WTC11 (cell line): ENCODE results near the gene CPNE5. TPM values are rescaled to one million over a fixed set of nuclear protein-coding genes. Genes with fewer than 3 reads are reported as not detected.

ENCODE experiments used
- ATAC-seq: fragments of 200-7000 bp; cut with Tn5 transposase; 2 replicates; pipeline ENCODE4 v1.10.0; 2021; ENCODE audit warnings: mild to moderate bottlenecking, moderate library complexity
- CTCF ChIA-PET: fragments of 300-600 bp; sonication (Branson Sonifier 250); formaldehyde crosslinking; loops from one replicate; lab custom pipeline; 2021; ENCODE audit warnings: antibody characterized with exemption; lab: Charles Lee
- POLR2A ChIA-PET: fragments of 350-600 bp; sonication (Branson Sonifier 250); formaldehyde crosslinking; loops from one replicate; lab custom pipeline; 2021; ENCODE audit warnings: antibody characterized with exemption; lab: Charles Lee
- DNase-seq: peaks from one replicate; pipeline ENCODE4 v3.0.0; 2021; ENCODE audit warnings: low spot score
- H3K27ac Mint-ChIP-seq: 2 replicates; pipeline ENCODE4 v1.8.0; 2021; ENCODE audit warnings: mixed read lengths
- H3K27me3 Mint-ChIP-seq: 2 replicates; pipeline ENCODE4 v1.8.0; 2021; ENCODE audit warnings: low read depth, mild to moderate bottlenecking, moderate library complexity, mixed read lengths
- H3K36me3 Mint-ChIP-seq: 2 replicates; pipeline ENCODE4 v1.8.0; 2021; ENCODE audit warnings: mixed read lengths
- H3K4me1 Mint-ChIP-seq: 2 replicates; pipeline ENCODE4 v1.8.0; 2022; ENCODE audit warnings: mixed read lengths
- H3K4me3 Mint-ChIP-seq: 2 replicates; pipeline ENCODE4 v1.8.0; 2021; ENCODE audit warnings: mild to moderate bottlenecking, moderate library complexity, mixed read lengths
- H3K9me3 Mint-ChIP-seq: 2 replicates; pipeline ENCODE4 v1.8.0; 2021; ENCODE audit warnings: mixed read lengths
- ATF1 ChIP-seq: sonication (generic); formaldehyde crosslinking; IDR thresholded peaks from 2 replicates; pipeline ENCODE4 v1.8.1; 2023; ENCODE audit warnings: mild to moderate bottlenecking, moderate library complexity, missing genetic modification reagents
- CBFB ChIP-seq: sonication (generic); formaldehyde crosslinking; IDR thresholded peaks from 2 replicates; pipeline ENCODE4 v1.8.1; 2022; ENCODE audit warnings: mild to moderate bottlenecking, low read depth, missing genetic modification reagents
- E2F5 ChIP-seq: sonication (generic); formaldehyde crosslinking; IDR thresholded peaks from 2 replicates; pipeline ENCODE4 v1.8.1; 2022; ENCODE audit warnings: mild to moderate bottlenecking, moderate library complexity, missing genetic modification reagents
- ESRRA ChIP-seq: sonication (generic); formaldehyde crosslinking; IDR thresholded peaks from 2 replicates; pipeline ENCODE4 v1.8.1; 2022; ENCODE audit warnings: mild to moderate bottlenecking, missing genetic modification reagents, borderline replicate concordance
- ETV6 ChIP-seq: sonication (generic); formaldehyde crosslinking; IDR thresholded peaks from 2 replicates; pipeline ENCODE4 v1.8.1; 2022; ENCODE audit warnings: mild to moderate bottlenecking, missing genetic modification reagents
- FOXP1 ChIP-seq: sonication (generic); formaldehyde crosslinking; IDR thresholded peaks from 2 replicates; pipeline ENCODE4 v1.8.0; 2022; ENCODE audit warnings: missing genetic modification reagents, mild to moderate bottlenecking, moderate library complexity, borderline replicate concordance
- GABPB1 ChIP-seq: sonication (generic); formaldehyde crosslinking; IDR thresholded peaks from 2 replicates; pipeline ENCODE4 v1.8.1; 2023; ENCODE audit warnings: mild to moderate bottlenecking, missing genetic modification reagents
- GRHL2 ChIP-seq: fragments of 250-450 bp; sonication (Bioruptor Pico); IDR thresholded peaks from 2 replicates; pipeline ENCODE4 v1.8.0; 2022; ENCODE audit warnings: mild to moderate bottlenecking, moderate library complexity; ENCODE audit not compliant: insufficient replicate concordance, severe bottlenecking
- IRF1 ChIP-seq: sonication (generic); formaldehyde crosslinking; IDR thresholded peaks from 2 replicates; pipeline ENCODE4 v1.8.0; 2023; ENCODE audit warnings: missing genetic modification reagents
- KAT7 ChIP-seq: sonication (generic); formaldehyde crosslinking; IDR thresholded peaks from 2 replicates; pipeline ENCODE4 v1.8.1; 2023; ENCODE audit warnings: missing genetic modification reagents, mild to moderate bottlenecking, borderline replicate concordance
- NFE2L1 ChIP-seq: sonication (generic); formaldehyde crosslinking; IDR thresholded peaks from 2 replicates; pipeline ENCODE4 v1.8.1; 2023; ENCODE audit warnings: missing genetic modification reagents
- OVOL2 ChIP-seq: fragments of 250-450 bp; sonication (Bioruptor Pico); IDR thresholded peaks from 2 replicates; pipeline ENCODE4 v1.9.0; 2021; ENCODE audit warnings: mild to moderate bottlenecking, borderline replicate concordance
- SMAD4 ChIP-seq: sonication (generic); formaldehyde crosslinking; IDR thresholded peaks from 2 replicates; pipeline ENCODE4 v1.8.0; 2022; ENCODE audit warnings: mild to moderate bottlenecking, missing genetic modification reagents
- ZNF138 ChIP-seq: sonication (generic); formaldehyde crosslinking; conservative IDR thresholded peaks from 2 replicates; pipeline ENCODE4 v1.8.1; 2022; ENCODE audit warnings: mild to moderate bottlenecking, moderate library complexity, missing genetic modification reagents
- ZNF232 ChIP-seq: sonication (generic); formaldehyde crosslinking; IDR thresholded peaks from 2 replicates; pipeline ENCODE4 v1.8.0; 2022; ENCODE audit warnings: mild to moderate bottlenecking, missing genetic modification reagents
- ZNF263 ChIP-seq: sonication (generic); formaldehyde crosslinking; IDR thresholded peaks from 2 replicates; pipeline ENCODE4 v1.8.1; 2022; ENCODE audit warnings: low read depth, mild to moderate bottlenecking, moderate library complexity, missing genetic modification reagents
- ZNF396 ChIP-seq: fragments of 250-450 bp; sonication (Bioruptor Pico); IDR thresholded peaks from 2 replicates; pipeline ENCODE4 v1.8.0; 2021; ENCODE audit warnings: mild to moderate bottlenecking, moderate library complexity, borderline replicate concordance
- ZNF512 ChIP-seq: sonication (generic); formaldehyde crosslinking; IDR thresholded peaks from 2 replicates; pipeline ENCODE4 v1.8.1; 2022; ENCODE audit warnings: missing genetic modification reagents, borderline replicate concordance
- ZNF671 ChIP-seq: fragments of 250-450 bp; sonication (Bioruptor Pico); IDR thresholded peaks from 2 replicates; pipeline ENCODE4 v1.8.0; 2021; ENCODE audit warnings: mild to moderate bottlenecking
- total RNA-seq: library from RNA; stranded (reverse); gene quantifications from 3 replicates; pipeline ENCODE4 v1.2.3, GENCODE V29; 2021
- TF ChIP-seq, protein P1 (sequence below): sonication (generic); formaldehyde crosslinking; IDR thresholded peaks from 2 replicates; pipeline ENCODE4 v1.8.1; 2023; ENCODE audit warnings: mild to moderate bottlenecking, missing genetic modification reagents
- TF ChIP-seq, protein P2 (sequence below): sonication (generic); formaldehyde crosslinking; IDR thresholded peaks from 2 replicates; pipeline ENCODE4 v1.8.1; 2023; ENCODE audit warnings: mild to moderate bottlenecking, missing genetic modification reagents, moderate library complexity
- TF ChIP-seq, protein P3 (sequence below): fragments of 250-450 bp; sonication (Bioruptor Pico); IDR thresholded peaks from 2 replicates; pipeline ENCODE4 v1.9.0; 2021; ENCODE audit warnings: moderate library complexity, mild to moderate bottlenecking, inconsistent platforms, borderline replicate concordance

The CPNE5 gene
- total RNA-seq, 1 experiment from 2014 or later = 0.44 TPM

DNA sequence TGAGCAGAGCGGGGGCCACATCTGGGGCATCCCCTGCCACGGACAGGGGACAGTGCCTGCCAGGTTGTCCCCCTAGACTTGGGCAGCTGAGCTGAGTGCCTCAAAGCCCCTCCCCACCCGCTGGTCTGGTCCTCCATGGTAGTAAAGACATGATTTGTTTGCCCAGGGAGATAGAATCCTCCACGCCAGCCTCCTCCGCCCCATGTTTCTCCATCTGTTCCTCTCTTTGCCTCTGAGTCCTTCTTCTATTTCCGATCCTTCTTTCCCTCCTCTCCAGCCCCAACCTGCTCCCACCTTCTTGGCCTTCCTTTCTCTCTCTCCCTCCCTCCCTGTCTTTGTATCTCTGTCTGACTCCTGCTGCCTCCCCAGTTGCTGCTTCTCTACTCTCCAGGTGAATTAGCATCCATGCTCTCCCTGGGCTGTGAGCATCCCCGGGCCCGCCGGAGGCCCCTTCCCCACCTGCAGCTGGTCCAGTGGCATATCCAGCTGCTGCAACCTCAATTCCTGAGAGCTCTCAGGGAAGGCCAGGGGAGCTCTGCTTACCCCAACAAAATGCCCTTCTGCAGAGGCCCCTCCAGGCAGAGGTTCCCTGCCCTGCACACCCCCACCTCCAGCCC, 45.8 kb downstream of the CPNE5 start:
- POLR2A ChIA-PET = interaction anchor here (0.6 kb wide), 1 partner anchor 766 kb away, joined by 3 read pairs; the partner anchor contains the start of gene MAPK14

DNA sequence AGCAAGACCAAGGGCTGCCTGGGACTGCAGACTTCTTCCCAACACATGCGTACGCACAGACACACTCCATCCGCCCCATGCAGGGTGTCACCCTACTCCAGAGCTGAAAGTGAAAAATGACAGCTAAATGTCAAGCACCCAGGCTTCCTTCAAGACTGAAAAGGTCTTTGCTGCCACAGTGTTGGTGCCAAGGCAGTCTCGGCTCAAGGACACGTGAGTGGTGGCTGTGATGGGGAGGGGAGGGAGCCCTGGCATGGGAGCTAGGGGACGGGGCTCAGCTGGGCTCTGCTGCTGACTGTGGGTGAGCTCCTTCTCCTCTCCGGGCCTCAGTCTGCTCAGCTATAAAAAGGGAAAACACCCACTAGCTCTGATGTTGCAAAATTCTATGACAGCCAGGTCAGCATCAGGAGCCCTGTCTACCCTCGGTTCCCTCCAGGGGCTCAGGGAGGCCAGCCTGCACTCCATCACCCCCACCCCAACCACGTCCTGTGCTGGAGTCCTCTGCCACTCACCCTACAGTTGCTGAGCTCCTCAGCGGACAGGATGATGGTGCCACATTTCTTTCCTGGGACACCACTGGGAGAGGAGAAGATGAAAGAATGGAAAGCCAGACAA, 47.6 kb downstream of the CPNE5 start:
- Mint-ChIP-seq H3K4me3 (no peak overlapping the region), H3K27me3 (no peaks in the 10 kb centered on the region)
- CTCF ChIA-PET = interaction anchor here (0.6 to 17.0 kb wide), 8 partner anchors 10 to 108 kb away, joined by 3 to 454 read pairs (median 10); no protein-coding TSS in a partner anchor

More for the DNA sequence above, 45.8 kb downstream of the CPNE5 start:
- peak; percentile 47 for DNase-seq
- peak; percentile 23 for ATAC-seq
- no peaks in the 10 kb centered on the region for H3K27me3 Mint-ChIP-seq
- no peak overlapping the region; the same call in 1 of the 2 replicates for H3K27ac Mint-ChIP-seq
- no peaks in the 10 kb centered on the region for H3K36me3 Mint-ChIP-seq
- CTCF ChIA-PET = interaction anchor here (0.6 to 17.0 kb wide), 6 partner anchors 11 to 224 kb away, joined by 3 to 454 read pairs (median 4); no protein-coding TSS in a partner anchor
- peak overlapping the region; percentile 25 for H3K4me3 Mint-ChIP-seq
- peaks cover 47% of the 10 kb centered on the region for H3K4me1 Mint-ChIP-seq
- H3K9me3 Mint-ChIP-seq = no peaks in the 10 kb centered on the region
- TF ChIP-seq ATF1 (CRISPR knock-in tag) = no peak
- no peak for TF ChIP-seq ZNF232
- TF ChIP-seq NFE2L1 (CRISPR knock-in tag) = no peak
- TF ChIP-seq ESRRA (CRISPR knock-in tag) = no peak
- TF ChIP-seq GRHL2 (CRISPR knock-in tag) = no peak
- TF ChIP-seq, protein P1, sequence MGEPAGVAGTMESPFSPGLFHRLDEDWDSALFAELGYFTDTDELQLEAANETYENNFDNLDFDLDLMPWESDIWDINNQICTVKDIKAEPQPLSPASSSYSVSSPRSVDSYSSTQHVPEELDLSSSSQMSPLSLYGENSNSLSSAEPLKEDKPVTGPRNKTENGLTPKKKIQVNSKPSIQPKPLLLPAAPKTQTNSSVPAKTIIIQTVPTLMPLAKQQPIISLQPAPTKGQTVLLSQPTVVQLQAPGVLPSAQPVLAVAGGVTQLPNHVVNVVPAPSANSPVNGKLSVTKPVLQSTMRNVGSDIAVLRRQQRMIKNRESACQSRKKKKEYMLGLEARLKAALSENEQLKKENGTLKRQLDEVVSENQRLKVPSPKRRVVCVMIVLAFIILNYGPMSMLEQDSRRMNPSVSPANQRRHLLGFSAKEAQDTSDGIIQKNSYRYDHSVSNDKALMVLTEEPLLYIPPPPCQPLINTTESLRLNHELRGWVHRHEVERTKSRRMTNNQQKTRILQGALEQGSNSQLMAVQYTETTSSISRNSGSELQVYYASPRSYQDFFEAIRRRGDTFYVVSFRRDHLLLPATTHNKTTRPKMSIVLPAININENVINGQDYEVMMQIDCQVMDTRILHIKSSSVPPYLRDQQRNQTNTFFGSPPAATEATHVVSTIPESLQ (CRISPR knock-in tag) = no peak
- no peak for TF ChIP-seq GABPB1
- TF ChIP-seq ETV6 (CRISPR knock-in tag) = no peak
- no peak for TF ChIP-seq E2F5 (CRISPR knock-in tag)
- TF ChIP-seq, protein P2, sequence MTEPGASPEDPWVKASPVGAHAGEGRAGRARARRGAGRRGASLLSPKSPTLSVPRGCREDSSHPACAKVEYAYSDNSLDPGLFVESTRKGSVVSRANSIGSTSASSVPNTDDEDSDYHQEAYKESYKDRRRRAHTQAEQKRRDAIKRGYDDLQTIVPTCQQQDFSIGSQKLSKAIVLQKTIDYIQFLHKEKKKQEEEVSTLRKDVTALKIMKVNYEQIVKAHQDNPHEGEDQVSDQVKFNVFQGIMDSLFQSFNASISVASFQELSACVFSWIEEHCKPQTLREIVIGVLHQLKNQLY (CRISPR knock-in tag) = no peak
- no peak for TF ChIP-seq ZNF512
- no peak for TF ChIP-seq IRF1

More for the DNA sequence above, 47.6 kb downstream of the CPNE5 start:
- TF ChIP-seq KAT7 (CRISPR knock-in tag) (no peak), FOXP1 (CRISPR knock-in tag) (no peak), ZNF263 (CRISPR knock-in tag) (no peak), ZNF396 (no peak), OVOL2 (CRISPR knock-in tag) (no peak), SMAD4 (no peak), ZNF671 (CRISPR knock-in tag) (no peak), CBFB (CRISPR knock-in tag) (no peak), ZNF138 (CRISPR knock-in tag) (no peak)
- TF ChIP-seq, protein P2 (CRISPR knock-in tag) = no peak
- TF ChIP-seq, protein P3, sequence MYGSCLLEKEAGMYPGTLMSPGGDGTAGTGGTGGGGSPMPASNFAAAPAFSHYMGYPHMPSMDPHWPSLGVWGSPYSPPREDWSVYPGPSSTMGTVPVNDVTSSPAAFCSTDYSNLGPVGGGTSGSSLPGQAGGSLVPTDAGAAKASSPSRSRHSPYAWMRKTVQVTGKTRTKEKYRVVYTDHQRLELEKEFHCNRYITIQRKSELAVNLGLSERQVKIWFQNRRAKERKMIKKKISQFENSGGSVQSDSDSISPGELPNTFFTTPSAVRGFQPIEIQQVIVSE = no peak
- H3K4me1 Mint-ChIP-seq = peaks cover 47% of the 10 kb centered on the region
- no peak for ATAC-seq
- POLR2A ChIA-PET = interaction anchor here (0.5 kb wide), 1 partner anchor 346 kb away, joined by 3 read pairs; no protein-coding TSS in a partner anchor
- peaks cover 4% of the 10 kb centered on the region; the same call in 1 of the 2 replicates for H3K9me3 Mint-ChIP-seq
- no peak for DNase-seq
- no peaks in the 10 kb centered on the region for H3K36me3 Mint-ChIP-seq
- H3K27ac Mint-ChIP-seq = no peak overlapping the region
